ENCODE data around the gene MLH3.
"Not testable (repeated sequence)": the region's sequence is repeated elsewhere in the genome, so short reads cannot be mapped to it uniquely, and the experiment has no call there.

MLH3 gene

GRCh38 chr14:75079521-75079920 is 28.3 kb upstream of the MLH3 start:
- DNase-seq (ENCODE audit: extremely low read depth, low read depth): no peak
- TF ChIP-seq CTCF (IDR thresholded peaks at IDR 0.05; ENCODE audit: low read depth, low read length): no peak

- DNase-seq (ENCODE audit: extremely low read depth, low read depth): no peak
- no peak for TF ChIP-seq CTCF (IDR thresholded peaks at IDR 0.05; ENCODE audit: low read depth, low read length)
Observed at GRCh38 chr14:75077794-75078193, 26.5 kb upstream of the MLH3 start.

- TF ChIP-seq CTCF (IDR thresholded peaks at IDR 0.05; ENCODE audit: low read depth, low read length): no peak
- peak; percentile 56 for DNase-seq (ENCODE audit: extremely low read depth, low read depth)
Observed at GRCh38 chr14:75070383-75070782, 19.1 kb upstream of the MLH3 start.

GRCh38 chr14:75069811-75070145 is 18.5 kb upstream of the MLH3 start:
- no peak for DNase-seq (ENCODE audit: extremely low read depth, low read depth)
- TF ChIP-seq CTCF (IDR thresholded peaks at IDR 0.05; ENCODE audit: low read depth, low read length): no peak

GRCh38 chr14:75069121-75069810 is 18.0 kb upstream of the MLH3 start, which contains the start of gene ZC2HC1C:
Gene ZC2HC1C (plus strand): TSS chr14:75069641. CDS start chr14:75070574, 933 bp downstream.
- DNase-seq (ENCODE audit: extremely low read depth, low read depth): peak; percentile 93
- no peak for TF ChIP-seq CTCF (IDR thresholded peaks at IDR 0.05; ENCODE audit: low read depth, low read length)

- no peak for TF ChIP-seq CTCF (IDR thresholded peaks at IDR 0.05; ENCODE audit: low read depth, low read length)
- DNase-seq (ENCODE audit: extremely low read depth, low read depth): peak; percentile 90
Observed at GRCh38 chr14:75068294-75069120, 17.2 kb upstream of the MLH3 start.

GRCh38 chr14:75067765-75068164 is 16.5 kb upstream of the MLH3 start:
- DNase-seq (ENCODE audit: extremely low read depth, low read depth): not testable (repeated sequence)

Measured in AG09319 (cell line).